NT2/D1 (cell line): ENCODE data around the gene EXOC2.

Experiments
- DNase-seq: peaks from one replicate; pipeline ENCODE4 v3.0.0-alpha.2; 2011; ENCODE audit warnings: low read depth, low spot score
- H3K27me3 ChIP-seq: 2 replicates; pipeline ENCODE4 v1.6.0; 2011; ENCODE audit warnings: mild to moderate bottlenecking; ENCODE audit not compliant: insufficient read length, insufficient read depth
- H3K36me3 ChIP-seq: 2 replicates; pipeline ENCODE4 v1.6.1; 2011; ENCODE audit warnings: mild to moderate bottlenecking, low read length, mixed read lengths; ENCODE audit not compliant: insufficient read depth, insufficient read length
- H3K4me1 ChIP-seq: 2 replicates; pipeline ENCODE4 v1.5.1; 2011; ENCODE audit not compliant: insufficient read depth, insufficient read length
- H3K4me3 ChIP-seq: 2 replicates; pipeline ENCODE4 v1.5.1; 2011; ENCODE audit warnings: low read depth; ENCODE audit not compliant: insufficient read length
- H3K9ac ChIP-seq: 2 replicates; pipeline ENCODE4 v1.6.0; 2011; ENCODE audit warnings: low read depth; ENCODE audit not compliant: insufficient read length
- H3K9me3 ChIP-seq: 2 replicates; pipeline ENCODE4 v1.5.1; 2011; ENCODE audit warnings: mild to moderate bottlenecking, low read length; ENCODE audit not compliant: insufficient read depth
- SUZ12 ChIP-seq: IDR thresholded peaks from 2 replicates; pipeline ENCODE4 v1.6.1; 2011; ENCODE audit not compliant: insufficient read length, insufficient read depth; ENCODE audit errors: extremely low read depth
- YY1 ChIP-seq: IDR thresholded peaks from 2 replicates; pipeline ENCODE4 v1.6.1; 2011; ENCODE audit not compliant: insufficient read length, insufficient read depth
- ZNF274 ChIP-seq: IDR thresholded peaks from 2 replicates; pipeline ENCODE4 v1.6.1; 2011; ENCODE audit warnings: mild to moderate bottlenecking, low read depth, low read length

The EXOC2 gene

GRCh38 chr6:448296-449056 is 244.5 kb downstream of the EXOC2 start:
- no peaks in the 10 kb centered on the region for H3K36me3 ChIP-seq
- H3K4me1 ChIP-seq: peaks cover 4% of the 10 kb centered on the region
- H3K4me3 ChIP-seq: no peak overlapping the region
- no peak for DNase-seq
- no peaks in the 10 kb centered on the region for H3K27me3 ChIP-seq
- no peak overlapping the region for H3K9ac ChIP-seq
- peaks cover 23% of the 10 kb centered on the region; the same call in 1 of the 2 replicates for H3K9me3 ChIP-seq
- no peak for TF ChIP-seq YY1

- TF ChIP-seq SUZ12 (no peak), ZNF274 (no peak), YY1 (no peak)
- no peak overlapping the region for H3K4me3 ChIP-seq
- H3K27me3 ChIP-seq: no peaks in the 10 kb centered on the region
- peaks cover 23% of the 10 kb centered on the region; the same call in 1 of the 2 replicates for H3K9me3 ChIP-seq
- H3K4me1 ChIP-seq: no peaks in the 10 kb centered on the region
- no peak for DNase-seq
- no peaks in the 10 kb centered on the region for H3K36me3 ChIP-seq
- no peak overlapping the region for H3K9ac ChIP-seq
Measured at GRCh38 chr6:447381-448165, 245.4 kb downstream of the EXOC2 start.

- Histone ChIP-seq H3K36me3 (no peaks in the 10 kb centered on the region), H3K9me3 (peaks cover 23% of the 10 kb centered on the region; the same call in 1 of the 2 replicates), H3K9ac (no peak overlapping the region), H3K4me3 (no peak overlapping the region), H3K27me3 (no peaks in the 10 kb centered on the region), H3K4me1 (no peaks in the 10 kb centered on the region)
- TF ChIP-seq ZNF274 (no peak), YY1 (no peak)
- DNase-seq: no peak
Measured at GRCh38 chr6:446418-447366, 246.2 kb downstream of the EXOC2 start.

- no peak for DNase-seq
- no peak for TF ChIP-seq YY1
- TF ChIP-seq ZNF274: no peak
- H3K9ac ChIP-seq: no peak overlapping the region
Measured at GRCh38 chr6:445571-446417, 247.1 kb downstream of the EXOC2 start.

GRCh38 chr6:444653-445275 is 248.2 kb downstream of the EXOC2 start:
- DNase-seq: no peak
- Histone ChIP-seq H3K27me3 (no peaks in the 10 kb centered on the region), H3K4me3 (no peak overlapping the region), H3K9me3 (peaks cover 13% of the 10 kb centered on the region; the same call in 1 of the 2 replicates), H3K4me1 (no peaks in the 10 kb centered on the region), H3K9ac (no peak overlapping the region), H3K36me3 (no peaks in the 10 kb centered on the region)
- TF ChIP-seq SUZ12: no peak
- TF ChIP-seq ZNF274: no peak
- TF ChIP-seq YY1: no peak

More at GRCh38 chr6:445571-446417, 247.1 kb downstream of the EXOC2 start:
- Histone ChIP-seq H3K4me3 (no peak overlapping the region), H3K9me3 (peaks cover 23% of the 10 kb centered on the region; the same call in 1 of the 2 replicates), H3K27me3 (no peaks in the 10 kb centered on the region), H3K4me1 (no peaks in the 10 kb centered on the region), H3K36me3 (no peaks in the 10 kb centered on the region)

- DNase-seq: no peak
- Histone ChIP-seq H3K9me3 (peaks cover 2% of the 10 kb centered on the region; the same call in 1 of the 2 replicates), H3K9ac (no peak overlapping the region), H3K36me3 (no peaks in the 10 kb centered on the region), H3K4me1 (no peaks in the 10 kb centered on the region), H3K4me3 (no peak overlapping the region), H3K27me3 (no peaks in the 10 kb centered on the region)
- no peak for TF ChIP-seq ZNF274
- no peak for TF ChIP-seq YY1
- TF ChIP-seq SUZ12: no peak
Measured at GRCh38 chr6:443621-444159, 249.2 kb downstream of the EXOC2 start.
